ENCODE results near the gene SRGAP2.
A peak's percentile ranks its signal among the peaks of the same experiment; 100 is the strongest.
"Not testable (repeated sequence)": the region's sequence is repeated elsewhere in the genome, so short reads cannot be mapped to it uniquely, and the experiment has no call there.

Gene SRGAP2

GRCh38 chr1:206203364-206204158 is at the start of gene SRGAP2:
Gene SRGAP2 (plus strand): TSS chr1:206203541. CDS start chr1:206205971, 2,430 bp downstream.
- peak; percentile 2 to 14 for DNase-seq (ENCODE audit: low read depth in 2 of 2)

- DNase-seq (ENCODE audit: low read depth in 2 of 2): not testable (repeated sequence)
These were observed 35.9 kb upstream of the SRGAP2 start for GRCh38 chr1:206167350-206168029.

- DNase-seq (ENCODE audit: low read depth in 2 of 2): not testable (repeated sequence)
These were observed 33.5 kb upstream of the SRGAP2 start for GRCh38 chr1:206169794-206170193.

GRCh38 chr1:206173110-206173719 is 30.1 kb upstream of the SRGAP2 start:
- DNase-seq (ENCODE audit: low read depth in 2 of 2): not testable (repeated sequence)

- not testable (repeated sequence) for DNase-seq (ENCODE audit: low read depth in 2 of 2)
These were observed 29.0 kb upstream of the SRGAP2 start for GRCh38 chr1:206174182-206174868.

- not testable (repeated sequence) for DNase-seq (ENCODE audit: low read depth in 2 of 2)
These were observed 27.8 kb upstream of the SRGAP2 start for GRCh38 chr1:206175459-206176113.

GRCh38 chr1:206176114-206176502 is 27.2 kb upstream of the SRGAP2 start:
- DNase-seq (ENCODE audit: low read depth in 2 of 2): not testable (repeated sequence)

GRCh38 chr1:206178061-206178989 is 25.0 kb upstream of the SRGAP2 start:
- not testable (repeated sequence) for DNase-seq (ENCODE audit: low read depth in 2 of 2)

- DNase-seq (ENCODE audit: low read depth in 2 of 2): not testable (repeated sequence)
These were observed 23.7 kb upstream of the SRGAP2 start for GRCh38 chr1:206179666-206180065.

- not testable (repeated sequence) for DNase-seq (ENCODE audit: low read depth in 2 of 2)
These were observed 20.7 kb upstream of the SRGAP2 start for GRCh38 chr1:206182368-206183317.

GRCh38 chr1:206183788-206184187 is 19.6 kb upstream of the SRGAP2 start:
- not testable (repeated sequence) for DNase-seq (ENCODE audit: low read depth in 2 of 2)

GRCh38 chr1:206185778-206186177 is 17.6 kb upstream of the SRGAP2 start:
- not testable (repeated sequence) for DNase-seq (ENCODE audit: low read depth in 2 of 2)

GRCh38 chr1:206186826-206187225 is 16.5 kb upstream of the SRGAP2 start:
- DNase-seq (ENCODE audit: low read depth in 2 of 2): not testable (repeated sequence)

GRCh38 chr1:206195182-206195581 is 8.2 kb upstream of the SRGAP2 start:
- DNase-seq (ENCODE audit: low read depth in 2 of 2): not testable (repeated sequence)

- DNase-seq (ENCODE audit: low read depth in 2 of 2): not testable (repeated sequence)
These were observed 6.5 kb upstream of the SRGAP2 start for GRCh38 chr1:206196748-206197424.

- DNase-seq (ENCODE audit: low read depth in 2 of 2): peak; percentile 94 to 97
These were observed 465 bp upstream of the SRGAP2 start, which contains the start of gene FAM72A for GRCh38 chr1:206202789-206203363. Gene FAM72A (minus strand): TSS chr1:206202839. CDS start chr1:206202025, 814 bp downstream.

GRCh38 chr1:206204159-206204511 is 794 bp downstream of the SRGAP2 start:
- not testable (repeated sequence) for DNase-seq (ENCODE audit: low read depth in 2 of 2)

- not testable (repeated sequence) for DNase-seq (ENCODE audit: low read depth in 2 of 2)
These were observed 1.5 kb downstream of the SRGAP2 start for GRCh38 chr1:206204871-206205270.
